ENCODE data around the gene CCNYL1. TPM values are rescaled to one million over a fixed set of nuclear protein-coding genes. Genes with fewer than 3 reads are reported as not detected.
A peak's percentile ranks its signal among the peaks of the same experiment; 100 is the strongest.

The CCNYL1 gene
- total RNA-seq, 4 donors from 2014 or later: 9.4 to 15.9 (median 13.1) TPM

DNA sequence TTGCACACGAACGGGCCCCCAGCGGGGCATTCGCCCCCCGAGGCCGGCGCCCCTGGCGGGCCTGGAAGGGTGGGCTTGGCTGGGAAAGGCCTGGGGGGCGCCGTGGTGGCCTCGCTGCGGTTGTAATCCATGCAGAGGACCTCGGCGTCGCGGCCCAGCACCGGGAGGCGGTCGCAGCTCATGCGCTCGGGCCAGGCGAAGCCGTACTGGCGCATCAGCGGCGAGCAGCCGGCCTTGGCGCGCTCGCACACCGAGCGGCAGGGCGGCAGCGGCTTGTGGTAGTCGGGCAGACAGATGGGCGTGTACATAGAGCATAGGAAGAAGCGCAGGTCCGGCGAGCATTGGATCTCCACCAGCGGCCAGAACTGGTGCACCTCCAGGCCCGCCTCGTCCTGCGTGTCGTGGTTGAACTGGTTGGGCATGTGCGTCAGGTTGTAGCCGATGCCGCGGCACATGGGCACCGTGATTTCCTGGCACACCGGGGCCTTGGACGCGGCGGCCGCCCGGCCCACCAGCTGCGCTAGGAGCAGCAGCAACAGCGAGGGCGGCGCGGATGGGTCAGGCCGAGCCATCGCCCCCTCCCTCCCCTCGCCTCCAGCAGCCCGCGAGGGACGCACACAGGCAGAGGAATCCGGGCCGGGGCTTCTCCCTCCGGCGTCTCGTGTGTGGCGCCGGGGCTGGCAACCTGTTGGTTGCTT is 56.9 kb downstream of the CCNYL1 start:
- 3 to 4% methylated on average over 49 to 56 of the region's 73 CpGs for WGBS, 2 donors
- H3K4me3 ChIP-seq: peak overlapping the region; percentile 47 to 98 (median 88)
- no peak for TF ChIP-seq POLR2A (IDR thresholded peaks at IDR 0.05)
- TF ChIP-seq, protein P1, sequence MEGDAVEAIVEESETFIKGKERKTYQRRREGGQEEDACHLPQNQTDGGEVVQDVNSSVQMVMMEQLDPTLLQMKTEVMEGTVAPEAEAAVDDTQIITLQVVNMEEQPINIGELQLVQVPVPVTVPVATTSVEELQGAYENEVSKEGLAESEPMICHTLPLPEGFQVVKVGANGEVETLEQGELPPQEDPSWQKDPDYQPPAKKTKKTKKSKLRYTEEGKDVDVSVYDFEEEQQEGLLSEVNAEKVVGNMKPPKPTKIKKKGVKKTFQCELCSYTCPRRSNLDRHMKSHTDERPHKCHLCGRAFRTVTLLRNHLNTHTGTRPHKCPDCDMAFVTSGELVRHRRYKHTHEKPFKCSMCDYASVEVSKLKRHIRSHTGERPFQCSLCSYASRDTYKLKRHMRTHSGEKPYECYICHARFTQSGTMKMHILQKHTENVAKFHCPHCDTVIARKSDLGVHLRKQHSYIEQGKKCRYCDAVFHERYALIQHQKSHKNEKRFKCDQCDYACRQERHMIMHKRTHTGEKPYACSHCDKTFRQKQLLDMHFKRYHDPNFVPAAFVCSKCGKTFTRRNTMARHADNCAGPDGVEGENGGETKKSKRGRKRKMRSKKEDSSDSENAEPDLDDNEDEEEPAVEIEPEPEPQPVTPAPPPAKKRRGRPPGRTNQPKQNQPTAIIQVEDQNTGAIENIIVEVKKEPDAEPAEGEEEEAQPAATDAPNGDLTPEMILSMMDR (IDR thresholded peaks at IDR 0.05): peak in 1 of 5 experiments; percentile 23
- peak in 1 of 2 donors; percentile 16 for DNase-seq (ENCODE audit: low spot score in 2 of 2)
- H3K36me3 ChIP-seq: peaks cover 0 to 14% (median 0%) of the 10 kb centered on the region in 3 donors
- H3K27ac ChIP-seq: peak overlapping the region in 3 of 4 donors; percentile 87 to 91 (median 90)
- H3K27me3 ChIP-seq: no peaks in the 10 kb centered on the region
- peaks cover 0 to 53% (median 17%) of the 10 kb centered on the region in 4 donors for H3K4me1 ChIP-seq
- H3K9me3 ChIP-seq: no peaks in the 10 kb centered on the region

DNA sequence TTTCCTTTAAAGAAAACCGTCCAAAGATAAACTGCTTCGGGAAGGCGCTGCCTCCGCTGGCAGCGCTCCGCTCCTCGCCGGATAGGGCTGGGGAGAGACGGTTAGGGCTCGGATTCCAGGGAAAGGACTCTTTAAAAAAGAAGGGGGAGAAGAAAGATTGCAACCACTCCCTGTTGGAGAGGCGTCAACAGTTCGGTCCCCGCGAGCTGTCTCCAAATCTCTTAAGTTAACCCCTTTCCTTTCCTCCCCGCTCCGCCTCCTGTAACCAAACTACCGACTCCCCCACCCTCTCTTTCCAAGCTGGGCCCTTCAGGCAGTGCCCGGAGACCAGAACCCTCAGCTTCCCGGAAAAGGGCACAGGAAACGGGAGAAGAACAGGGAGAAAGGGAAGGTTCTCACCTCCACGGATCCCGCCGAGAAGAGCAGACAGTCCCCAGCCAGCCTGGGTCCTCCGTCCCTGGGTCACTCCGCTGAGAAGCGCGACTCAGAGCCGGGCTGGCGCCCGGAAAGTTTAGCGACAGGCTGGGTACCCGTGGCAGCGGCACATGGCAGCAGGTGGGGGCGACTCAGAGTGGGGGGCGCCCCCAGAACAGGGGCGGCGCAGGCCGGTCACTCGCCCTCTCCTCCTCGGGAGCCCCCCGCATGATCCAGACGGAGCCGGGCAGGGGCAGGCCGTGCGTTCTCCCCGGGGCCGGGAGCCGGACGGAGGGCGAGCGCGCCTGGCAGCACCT is 57.6 kb downstream of the CCNYL1 start:
- no peaks in the 10 kb centered on the region for H3K27me3 ChIP-seq
- peaks cover 0 to 53% (median 17%) of the 10 kb centered on the region in 4 donors for H3K4me1 ChIP-seq
- peaks cover 0 to 12% (median 0%) of the 10 kb centered on the region in 3 donors for H3K36me3 ChIP-seq
- peak overlapping the region; percentile 25 to 91 (median 88) for H3K27ac ChIP-seq
- TF ChIP-seq EP300 (IDR thresholded peaks at IDR 0.05) (no peak), POLR2A (IDR thresholded peaks at IDR 0.05) (no peak)
- TF ChIP-seq, protein P1 (IDR thresholded peaks at IDR 0.05): no peak
- peak overlapping the region; percentile 47 to 98 (median 88) for H3K4me3 ChIP-seq
- peak; percentile 18 to 28 for DNase-seq (ENCODE audit: low spot score in 2 of 2)
- WGBS, 2 donors: 0% methylated on average over 30 to 43 of the region's 52 CpGs
- H3K9me3 ChIP-seq: no peaks in the 10 kb centered on the region

DNA sequence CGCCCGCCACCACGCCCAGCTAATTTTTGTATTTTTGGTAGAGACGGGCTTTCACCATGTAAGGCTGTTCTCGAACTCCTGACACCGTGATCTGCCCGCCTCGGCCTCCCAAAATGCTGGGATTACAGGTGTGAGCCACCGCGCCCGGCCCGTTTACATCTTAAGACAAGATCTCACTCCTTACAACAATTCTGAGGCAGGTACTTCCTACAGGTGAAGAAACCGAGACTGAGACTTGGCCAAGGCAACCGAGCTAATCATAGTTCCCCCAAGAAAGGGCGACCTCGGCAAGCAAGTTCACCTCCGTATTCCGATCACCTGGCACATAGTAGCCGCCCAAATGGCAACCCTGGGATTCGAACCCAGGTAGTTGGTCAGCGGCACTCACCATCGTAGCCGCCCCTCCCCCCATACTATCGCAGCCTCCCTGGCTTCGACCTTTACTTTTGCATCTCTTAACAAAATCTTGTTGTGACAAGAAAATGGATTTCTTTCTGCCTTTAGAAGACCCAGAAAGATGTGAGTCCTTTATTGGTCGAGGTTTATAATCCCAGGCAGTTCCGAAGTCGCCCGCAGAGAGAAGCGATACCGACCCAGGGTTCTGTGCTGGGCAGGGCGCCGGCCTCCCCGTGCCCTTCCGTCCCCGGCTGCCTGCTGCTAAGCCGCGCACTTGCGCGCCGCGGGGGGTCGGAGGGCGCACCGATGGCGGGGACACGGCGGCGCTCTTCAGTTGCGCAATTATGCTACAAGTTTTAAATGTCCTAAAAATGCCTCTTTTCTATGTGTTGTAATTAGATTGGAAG is 59.4 kb downstream of the CCNYL1 start:
- no peaks in the 10 kb centered on the region for H3K27me3 ChIP-seq
- H3K4me1 ChIP-seq: peaks cover 0 to 53% (median 17%) of the 10 kb centered on the region in 4 donors
- peak overlapping the region; percentile 47 to 98 (median 67) for H3K4me3 ChIP-seq
- H3K27ac ChIP-seq: peak overlapping the region in 3 of 4 donors; percentile 87 to 91 (median 90)
- peak in 1 of 2 donors; percentile 21 for DNase-seq (ENCODE audit: low spot score in 2 of 2)
- H3K9me3 ChIP-seq: no peaks in the 10 kb centered on the region
- TF ChIP-seq, protein P1 (IDR thresholded peaks at IDR 0.05): no peak
- TF ChIP-seq EP300 (IDR thresholded peaks at IDR 0.05): peak in 1 of 2 donors; percentile 21
- H3K36me3 ChIP-seq: peaks cover 0 to 12% (median 0%) of the 10 kb centered on the region in 3 donors
- 9 to 15% methylated on average over 50 of the region's 50 CpGs for WGBS, 2 donors

GRCh38 chr2:207771421-207771820 is 60.0 kb downstream of the CCNYL1 start:
- H3K4me1 ChIP-seq: peaks cover 0 to 49% (median 17%) of the 10 kb centered on the region in 4 donors
- H3K4me3 ChIP-seq: peak overlapping the region in 3 of 4 donors; percentile 50 to 98 (median 84)
- TF ChIP-seq POLR2A (IDR thresholded peaks at IDR 0.05) (no peak), EP300 (IDR thresholded peaks at IDR 0.05) (no peak)
- TF ChIP-seq, protein P1 (IDR thresholded peaks at IDR 0.05): no peak
- WGBS, 2 donors: 69 to 76% methylated on average over 14 of the region's 14 CpGs
- H3K9me3 ChIP-seq: no peaks in the 10 kb centered on the region
- H3K27ac ChIP-seq: peak overlapping the region in 3 of 4 donors; percentile 87 to 91 (median 90)
- no peak for DNase-seq (ENCODE audit: low spot score in 2 of 2)
- H3K36me3 ChIP-seq: peaks cover 0 to 12% (median 0%) of the 10 kb centered on the region in 3 donors
- H3K27me3 ChIP-seq: no peaks in the 10 kb centered on the region

Measured in tibial nerve (tissue), 4 donors.